Heart left ventricle (tissue), 16 donors: ENCODE data around the gene AFAP1L1. TPM values are rescaled to one million over a fixed set of nuclear protein-coding genes. Genes with fewer than 3 reads are reported as not detected.
A peak's percentile ranks its signal among the peaks of the same experiment; 100 is the strongest.

Experiments
- ATAC-seq, 4 donors: fragments of 200-7000 bp; cut with Tn5 transposase; one replicate each; pipeline ENCODE4 v1.9.1; 2020 to 2022; ENCODE audit warnings: moderate library complexity in 4 of 4, mild to moderate bottlenecking in 3 of 4, moderate number of reproducible peaks in 1 of 4
- DNase-seq, 5 donors: peaks; one replicate each; pipeline ENCODE4 v3.0.0-alpha.2; 2020
- H3K27ac ChIP-seq, 12 donors: fragments of 200-600 bp; sonication (generic) in 4 of 12; one replicate each; pipeline versions ENCODE4 v1.5.0 to v1.8.0; 2016 to 2022; ENCODE audit warnings: mild to moderate bottlenecking in 2 of 12
- H3K27me3 ChIP-seq, 9 donors: fragments of 200-600 bp; sonication (generic) in 2 of 9; one replicate each; pipeline versions ENCODE4 v1.5.1 to v1.8.0; 2016 to 2022; ENCODE audit warnings: mild to moderate bottlenecking in 3 of 9
- H3K36me3 ChIP-seq, 9 donors: fragments of 200-600 bp; sonication (generic) in 2 of 9; one replicate each; pipeline versions ENCODE4 v1.5.0 to v1.8.0; 2018 to 2022; ENCODE audit warnings: mild to moderate bottlenecking in 2 of 9
- H3K4me1 ChIP-seq, 12 donors: fragments of 200-600 bp; sonication (generic) in 4 of 12; one replicate each; pipeline versions ENCODE4 v1.5.0 to v1.8.0; 2016 to 2022; ENCODE audit warnings: mild to moderate bottlenecking in 3 of 12
- H3K4me3 ChIP-seq, 12 donors: fragments of 200-600 bp; sonication (generic) in 4 of 12; one replicate each; pipeline versions ENCODE4 v1.5.0 to v1.8.0; 2017 to 2022; ENCODE audit warnings: mild to moderate bottlenecking in 9 of 12, moderate library complexity in 4 of 12
- H3K9me3 ChIP-seq, 12 donors: fragments of 200-600 bp; sonication (generic) in 4 of 12; one replicate each; pipeline versions ENCODE4 v1.5.0 to v1.8.0; 2016 to 2022; ENCODE audit warnings: mild to moderate bottlenecking in 1 of 12
- CTCF ChIP-seq, 12 donors: fragments of 200-600 bp; sonication (generic) in 4 of 12; IDR thresholded peaks; one replicate each; pipeline versions ENCODE4 v1.5.0 to v1.8.0; 2018 to 2022; ENCODE audit warnings: antibody characterized with exemption in 12 of 12, mild to moderate bottlenecking in 5 of 12
- POLR2A ChIP-seq, 2 donors: fragments of 450-650 bp; IDR thresholded peaks; one replicate each; pipeline ENCODE4 v1.6.1; 2017; ENCODE audit warnings: antibody characterized with exemption in 2 of 2, mild to moderate bottlenecking in 2 of 2, moderate library complexity in 2 of 2
- WGBS, 4 donors: extraction: QIAGEN DNeasy Blood & Tissue Kit in 2 of 4; methylation state at CpG; one replicate each; pipeline versions ENCODE4 v1.1.5 to v1.1.7; 2013 to 2018; 5-methylcytosine and 5-hydroxymethylcytosine counted together
- intact Hi-C, 10 donors: fragments of 100-400 bp; cut with DNase I; formaldehyde crosslinking; loops; one replicate each; pipeline versions ENCODE4 v1.11.1 to v1.14.2; 2022
- polyA plus RNA-seq, 2 donors: library from polyadenylated mRNA; stranded (reverse); fragments of 200-250 nt; gene quantifications; one replicate each; pipeline ENCODE4 v1.2.3, GENCODE V29; 2013
- total RNA-seq, 9 donors: library from RNA; depleted of rRNA in 2 of 9; stranded (reverse); fragments of >200 nt in 2 of 9; fragmentation: NEBNext Ultra II Directional in 3 of 9; extraction: Animal tissue kit (Norgen Biotek cat#: 25700) in 3 of 9; gene quantifications; one replicate each; pipeline versions ENCODE4 v1.1.0 to v1.2.4, GENCODE V29; 2016 to 2023
- donor health status: ischemic (EF 13 %, LVEDD 7.1; RV severe dilation, severe dysfunction).
- donor health status: healthy with polysubstance abuse.
- donor health status: DM: no; HTN: yes; CAD: no.
- donor health status: DM: no; HTN: no; CAD: no.
- donor health status: ischemic (EF 25% LVEDD 6.9; RV normal size, moderate dysfunction).
- donor health status: ischemic (EF 25% LVEDD 5.7; RV mildly dilated, moderate dysfunction).
- donor health status: healthy.
- donor health status: DM: yes; HTN: yes; CAD: no.
- donor health status: ischemic (EF 35%, LVEDD 5.7; RV mildly dilated, moderate dysfunction).
- donor health status: nonischemic (EF 11% LVEDD 7.7; RV severe dilation, severe dysfunction).
- donor health status: DM: yes; HTN: yes; CAD: no.
- donor health status: PGD.
- donor health status: ischemic (EF 29% LVEDD 5.4; RV normal size, mild dysfunction).
- donor health status: nonischemic (EF 23%, LVEDD 6.1; RV moderate dilation, normal function).

Gene AFAP1L1
- total and polyA plus RNA-seq, 11 donors, result 30.4 to 57.7 (median 45.0) TPM

GRCh38 chr5:149367249-149367971 is 95.8 kb downstream of the AFAP1L1 start:
- no peaks in the 10 kb centered on the region for H3K27me3 ChIP-seq
- H3K36me3 ChIP-seq, result no peaks in the 10 kb centered on the region
- peak in 4 of 5 donors; percentile 58 to 69 (median 64) for DNase-seq
- H3K4me1 ChIP-seq, result peaks cover 0 to 26% (median 10%) of the 10 kb centered on the region in 12 donors
- ATAC-seq, result peak in 3 of 4 donors; percentile 57 to 62 (median 60)
- intact Hi-C loops, result loop anchor here in 7 of 10 donors (2.0 to 5.0 kb wide), 6 partner anchors 49 to 235 kb away; no protein-coding TSS in a partner anchor
- no peaks in the 10 kb centered on the region for H3K9me3 ChIP-seq
- H3K27ac ChIP-seq, result peak overlapping the region in 1 of 12 donors; percentile 60
- TF ChIP-seq POLR2A (IDR thresholded peaks at IDR 0.05) (no peak), CTCF (IDR thresholded peaks at IDR 0.05) (peak; percentile 62 to 84 (median 81))
- WGBS, 4 donors, result 50 to 59% (median 52%) methylated on average over 12 to 14 of the region's 14 CpGs
- H3K4me3 ChIP-seq, result no peak overlapping the region

- Histone ChIP-seq H3K27ac (peak overlapping the region in 1 of 12 donors; percentile 60), H3K4me3 (no peak overlapping the region), H3K27me3 (no peaks in the 10 kb centered on the region), H3K4me1 (peaks cover 0 to 26% (median 10%) of the 10 kb centered on the region in 12 donors), H3K36me3 (no peaks in the 10 kb centered on the region), H3K9me3 (no peaks in the 10 kb centered on the region)
- intact Hi-C loops, result loop anchor here in 7 of 10 donors (2.0 to 5.0 kb wide), 6 partner anchors 49 to 236 kb away; no protein-coding TSS in a partner anchor
- no peak for ATAC-seq
- no peak for DNase-seq
- no peak for TF ChIP-seq POLR2A (IDR thresholded peaks at IDR 0.05)
- TF ChIP-seq CTCF (IDR thresholded peaks at IDR 0.05), result no peak
- 91 to 94% (median 92%) methylated on average over 22 of the region's 22 CpGs for WGBS, 4 donors
Measured at GRCh38 chr5:149367972-149368645, 96.5 kb downstream of the AFAP1L1 start.

- H3K27ac ChIP-seq, result peak overlapping the region in 2 of 12 donors; percentile 45 to 61
- intact Hi-C loops, result loop anchor here in 7 of 10 donors (1.0 to 10.0 kb wide), 8 partner anchors 52 to 236 kb away; no protein-coding TSS in a partner anchor
Measured at GRCh38 chr5:149370878-149371277, 99.2 kb downstream of the AFAP1L1 start.

More at GRCh38 chr5:149370878-149371277, 99.2 kb downstream of the AFAP1L1 start:
- WGBS, 4 donors, result 65 to 81% (median 75%) methylated on average over 2 of the region's 2 CpGs
- ATAC-seq (peak in 1 of 4 donors; percentile 21), DNase-seq (no peak)
- no peak for TF ChIP-seq CTCF (IDR thresholded peaks at IDR 0.05)
- no peak for TF ChIP-seq POLR2A (IDR thresholded peaks at IDR 0.05)
- Histone ChIP-seq H3K4me3 (no peak overlapping the region), H3K36me3 (no peaks in the 10 kb centered on the region), H3K27me3 (no peaks in the 10 kb centered on the region), H3K4me1 (peaks cover 0 to 26% (median 10%) of the 10 kb centered on the region in 12 donors), H3K9me3 (no peaks in the 10 kb centered on the region)
